ENCODE data around the gene RIMBP3C. TPM values are rescaled to one million over a fixed set of nuclear protein-coding genes. Genes with fewer than 3 reads are reported as not detected.
A peak's percentile ranks its signal among the peaks of the same experiment; 100 is the strongest.
"Not testable (repeated sequence)": the region's sequence is repeated elsewhere in the genome, so short reads cannot be mapped to it uniquely, and the experiment has no call there.

RIMBP3C gene
- total RNA-seq, 2 experiments from 2014 or later, result 0.44 TPM; not detected in 1

GRCh38 chr22:21587803-21588611 is 36.7 kb upstream of the RIMBP3C start:
- intact Hi-C loops (cut with micrococcal nuclease), result loop anchor here (1.0 kb wide), 1 partner anchor 17 kb away; no protein-coding TSS in a partner anchor
- peaks cover 5% of the 10 kb centered on the region for H3K36me3 Mint-ChIP-seq (ENCODE audit: low read depth)
- H3K4me3 Mint-ChIP-seq, result no peak overlapping the region
- H3K4me1 Mint-ChIP-seq (ENCODE audit: low read depth), result peaks cover 62% of the 10 kb centered on the region
- CTCF ChIA-PET, result interaction anchor here (0.8 to 1.4 kb wide), 5 partner anchors 19 to 59 kb away, joined by 3 to 7 read pairs (median 5); partner anchors contain the start of genes SDF2L1 and YDJC
- peak overlapping the region; percentile 72 for H3K27ac Mint-ChIP-seq
- H3K27me3 Mint-ChIP-seq (ENCODE audit: low read depth), result no peaks in the 10 kb centered on the region
- peak; percentile 79 for DNase-seq
- H3K9me3 Mint-ChIP-seq, result no peaks in the 10 kb centered on the region

DNA sequence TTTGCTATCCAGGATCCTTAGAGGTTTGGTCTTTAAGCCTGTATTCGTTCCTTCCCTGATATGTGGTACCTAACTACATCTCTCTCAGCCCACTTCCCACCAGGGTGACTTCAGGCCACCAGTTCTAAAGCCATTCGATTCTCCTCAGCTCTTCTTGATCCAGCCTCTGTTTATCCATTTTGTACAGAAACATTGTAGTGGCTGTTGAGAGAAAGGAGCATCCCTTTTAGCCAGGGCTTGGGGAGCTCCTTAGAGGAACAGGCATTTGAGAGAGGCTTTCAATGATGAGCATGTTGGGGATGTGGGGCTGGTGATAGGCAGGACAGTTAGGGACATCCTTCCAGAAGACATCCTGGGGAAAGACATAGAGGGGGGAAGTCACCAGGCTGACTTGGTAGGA is 34.1 kb upstream of the RIMBP3C start:
- Mint-ChIP-seq H3K9me3 (no peaks in the 10 kb centered on the region), H3K36me3 (ENCODE audit: low read depth) (peaks cover 3% of the 10 kb centered on the region), H3K27me3 (ENCODE audit: low read depth) (no peaks in the 10 kb centered on the region), H3K27ac (no peak overlapping the region), H3K4me3 (no peak overlapping the region), H3K4me1 (ENCODE audit: low read depth) (peaks cover 61% of the 10 kb centered on the region)
- no peak for DNase-seq
- CTCF ChIA-PET, result no interaction called here
- intact Hi-C loops (cut with micrococcal nuclease), result no loop called here

- H3K36me3 Mint-ChIP-seq (ENCODE audit: low read depth), result peaks cover 3% of the 10 kb centered on the region
- no peaks in the 10 kb centered on the region for H3K9me3 Mint-ChIP-seq
- H3K4me1 Mint-ChIP-seq (ENCODE audit: low read depth), result peaks cover 62% of the 10 kb centered on the region
- H3K27me3 Mint-ChIP-seq (ENCODE audit: low read depth), result no peaks in the 10 kb centered on the region
- DNase-seq, result no peak
- no peak overlapping the region for H3K4me3 Mint-ChIP-seq
- intact Hi-C loops (cut with micrococcal nuclease), result no loop called here
- CTCF ChIA-PET, result interaction anchor here (0.7 to 0.9 kb wide), 2 partner anchors 46 to 254 kb away, joined by 3 read pairs; no protein-coding TSS in a partner anchor
- peak overlapping the region; percentile 59 for H3K27ac Mint-ChIP-seq
Observed at GRCh38 chr22:21582801-21583740, 31.8 kb upstream of the RIMBP3C start.

DNA sequence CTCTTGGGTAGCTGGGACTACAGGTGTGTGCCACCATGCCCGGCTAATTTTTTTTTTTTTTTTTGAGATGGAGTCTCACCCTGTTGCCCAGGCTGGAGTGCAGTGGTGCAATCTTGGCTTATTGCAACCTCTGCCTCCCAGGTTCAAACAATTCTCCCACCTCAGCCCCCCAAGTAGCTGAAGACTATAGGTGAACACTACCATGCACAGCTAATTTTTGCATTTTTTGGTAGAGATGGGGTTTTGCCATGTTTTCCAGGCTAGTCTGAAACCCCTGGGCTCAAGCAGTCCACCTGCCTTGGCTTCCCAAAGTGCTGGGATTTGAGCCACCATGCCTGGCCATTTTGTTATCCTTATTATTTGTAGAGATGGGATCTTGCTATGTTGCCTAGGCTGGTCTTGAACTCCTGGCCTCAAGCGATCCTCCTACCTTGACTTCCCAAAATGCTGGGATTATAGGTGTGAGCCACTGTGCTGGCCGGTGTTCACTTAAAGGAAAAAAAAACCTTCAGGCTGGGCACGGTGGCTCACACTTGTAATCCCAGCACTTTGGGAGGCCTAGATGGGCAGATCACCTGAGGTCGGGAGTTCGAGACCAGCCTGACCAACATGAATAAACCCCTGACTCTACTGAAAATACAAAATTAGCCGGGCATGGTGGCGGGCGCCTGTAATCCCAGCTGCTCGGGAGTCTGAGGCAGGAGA is 29.9 kb upstream of the RIMBP3C start:
- H3K4me3 Mint-ChIP-seq; H3K36me3 Mint-ChIP-seq (ENCODE audit: low read depth); CTCF ChIA-PET; H3K9me3 Mint-ChIP-seq; DNase-seq; intact Hi-C loops (cut with micrococcal nuclease); H3K27me3 Mint-ChIP-seq (ENCODE audit: low read depth); H3K27ac Mint-ChIP-seq: not testable (repeated sequence)
- H3K4me1 Mint-ChIP-seq (ENCODE audit: low read depth), result peaks cover 56% of the 10 kb centered on the region

DNA sequence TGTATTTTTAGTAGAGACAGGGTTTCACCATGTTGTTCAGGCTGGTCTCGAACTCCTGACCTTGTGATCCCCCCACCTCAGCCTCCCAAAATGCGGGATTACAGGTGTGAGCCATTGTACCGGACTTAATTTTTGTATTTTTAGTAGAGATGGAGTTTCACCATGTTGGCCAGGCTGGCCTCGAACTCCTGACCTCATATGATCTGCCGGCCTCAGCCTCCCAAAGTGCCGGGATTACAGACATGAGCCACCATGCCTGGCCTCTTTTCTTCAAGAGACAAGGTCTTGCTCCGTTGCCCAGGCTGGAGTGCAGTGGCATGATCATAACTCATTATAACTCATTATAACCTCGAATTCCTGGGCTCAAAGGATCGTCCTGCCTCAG is 29.4 kb upstream of the RIMBP3C start:
- H3K36me3 Mint-ChIP-seq (ENCODE audit: low read depth); H3K4me3 Mint-ChIP-seq; intact Hi-C loops (cut with micrococcal nuclease); DNase-seq; H3K27ac Mint-ChIP-seq; H3K9me3 Mint-ChIP-seq; CTCF ChIA-PET; H3K27me3 Mint-ChIP-seq (ENCODE audit: low read depth): not testable (repeated sequence)
- peaks cover 58% of the 10 kb centered on the region for H3K4me1 Mint-ChIP-seq (ENCODE audit: low read depth)

GRCh38 chr22:21579474-21579851 is 28.2 kb upstream of the RIMBP3C start:
- Mint-ChIP-seq H3K4me1 (ENCODE audit: low read depth) (peaks cover 57% of the 10 kb centered on the region), H3K27me3 (ENCODE audit: low read depth) (no peaks in the 10 kb centered on the region), H3K36me3 (ENCODE audit: low read depth) (peaks cover 8% of the 10 kb centered on the region), H3K4me3 (no peak overlapping the region), H3K9me3 (no peaks in the 10 kb centered on the region), H3K27ac (no peak overlapping the region)
- intact Hi-C loops (cut with micrococcal nuclease), result no loop called here
- DNase-seq, result no peak
- CTCF ChIA-PET, result interaction anchor here (0.7 to 1.6 kb wide), 4 partner anchors 25 to 1439 kb away, joined by 3 to 6 read pairs (median 4); no protein-coding TSS in a partner anchor

DNA sequence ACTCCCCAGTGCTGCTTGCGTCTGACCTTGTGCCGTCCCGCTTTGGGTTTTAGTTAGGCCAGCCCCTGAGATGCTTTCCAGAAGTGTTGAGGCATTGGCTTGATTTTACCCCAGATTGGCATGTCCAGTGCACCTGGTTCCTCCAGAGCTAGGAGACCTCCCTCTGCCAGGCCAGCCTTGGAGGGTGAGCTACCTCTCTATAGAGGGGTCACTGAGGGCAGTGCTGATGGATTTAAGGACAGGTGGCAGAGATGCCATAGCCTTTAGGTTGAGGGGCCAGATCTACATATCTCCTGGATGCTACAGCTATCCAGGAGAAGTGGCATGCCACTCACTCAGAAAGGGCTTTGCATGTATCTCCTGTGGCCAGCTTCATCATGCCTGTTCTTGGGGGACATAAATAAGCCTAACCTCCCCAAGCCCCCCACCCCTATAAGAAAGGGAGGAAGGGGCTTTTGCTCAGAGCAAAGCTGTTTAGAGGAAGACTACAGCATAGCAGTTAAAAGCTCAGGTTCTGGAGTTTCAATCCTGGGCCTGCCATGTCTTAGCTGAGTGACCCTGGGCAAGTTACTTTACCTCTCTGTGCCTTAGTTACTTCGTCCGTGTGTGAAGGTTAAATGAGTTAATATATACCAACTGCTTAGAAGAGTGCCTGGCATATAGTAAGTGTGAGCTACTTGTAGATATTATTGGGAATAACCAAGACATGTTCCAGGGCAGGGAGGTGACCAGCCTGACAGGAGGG is 22.7 kb upstream of the RIMBP3C start:
- H3K27me3 Mint-ChIP-seq (ENCODE audit: low read depth), result no peaks in the 10 kb centered on the region
- H3K4me1 Mint-ChIP-seq (ENCODE audit: low read depth), result peaks cover 77% of the 10 kb centered on the region
- H3K9me3 Mint-ChIP-seq, result no peaks in the 10 kb centered on the region
- DNase-seq, result no peak
- H3K36me3 Mint-ChIP-seq (ENCODE audit: low read depth), result peaks cover 23% of the 10 kb centered on the region
- intact Hi-C loops (cut with micrococcal nuclease), result no loop called here
- H3K4me3 Mint-ChIP-seq, result no peak overlapping the region
- H3K27ac Mint-ChIP-seq, result no peak overlapping the region
- CTCF ChIA-PET, result interaction anchor here (0.7 to 2.4 kb wide), 2 partner anchors 11 to 69 kb away, joined by 3 to 12 read pairs; no protein-coding TSS in a partner anchor

DNA sequence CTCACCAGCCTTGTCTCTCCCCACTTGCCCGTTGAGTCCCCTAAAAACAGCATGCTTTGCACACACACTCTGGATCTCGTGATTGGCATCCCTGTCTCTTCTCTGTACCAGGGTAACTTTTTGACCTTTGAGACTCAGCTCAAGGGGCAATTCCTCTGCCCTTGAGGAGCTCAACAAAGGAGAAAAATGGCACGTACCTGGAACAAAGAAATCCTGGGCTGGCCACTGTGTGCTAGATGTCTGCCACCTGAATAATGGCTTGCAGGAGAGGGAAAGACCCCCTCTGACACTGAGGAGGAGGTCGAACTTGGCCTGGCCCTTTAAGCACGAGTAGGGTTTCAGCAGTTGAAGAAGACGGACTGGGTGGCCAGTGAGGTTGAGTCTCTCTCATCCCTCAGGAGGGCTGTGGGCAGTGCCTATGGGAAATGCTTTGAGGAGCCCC is 22.1 kb upstream of the RIMBP3C start:
- intact Hi-C loops (cut with micrococcal nuclease), result no loop called here
- Mint-ChIP-seq H3K27me3 (ENCODE audit: low read depth) (no peaks in the 10 kb centered on the region), H3K4me1 (ENCODE audit: low read depth) (peaks cover 77% of the 10 kb centered on the region), H3K36me3 (ENCODE audit: low read depth) (peaks cover 27% of the 10 kb centered on the region), H3K4me3 (no peak overlapping the region), H3K27ac (no peak overlapping the region), H3K9me3 (no peaks in the 10 kb centered on the region)
- DNase-seq, result no peak
- CTCF ChIA-PET, result interaction anchor here (2.4 kb wide), 1 partner anchor 70 kb away, joined by 12 read pairs; no protein-coding TSS in a partner anchor

DNA sequence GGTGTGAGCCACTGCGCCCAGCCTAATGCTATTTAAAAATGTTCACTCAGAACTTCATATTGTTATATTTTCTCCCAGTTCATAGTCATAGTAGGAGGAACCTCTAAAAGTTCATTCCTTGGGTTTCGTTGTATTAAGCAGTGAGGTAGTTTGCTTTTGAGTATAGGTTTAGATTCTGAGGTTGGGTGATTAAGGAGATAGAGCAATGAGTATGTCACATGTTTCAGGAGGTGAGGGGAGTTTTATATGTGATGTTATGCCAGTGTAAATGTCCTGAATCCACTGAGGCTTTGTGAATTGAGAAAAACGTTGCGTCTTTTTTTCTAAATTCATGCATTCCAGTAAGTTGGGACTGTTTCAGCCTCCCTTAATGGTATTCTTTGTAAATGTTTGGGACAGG is 20.4 kb upstream of the RIMBP3C start:
- CTCF ChIA-PET, result no interaction called here
- no peak for DNase-seq
- H3K27me3 Mint-ChIP-seq (ENCODE audit: low read depth), result no peaks in the 10 kb centered on the region
- H3K36me3 Mint-ChIP-seq (ENCODE audit: low read depth), result peaks cover 25% of the 10 kb centered on the region
- H3K27ac Mint-ChIP-seq, result peak overlapping the region; percentile 39
- no peaks in the 10 kb centered on the region for H3K9me3 Mint-ChIP-seq
- intact Hi-C loops (cut with micrococcal nuclease), result loop anchor here (1.0 kb wide), 1 partner anchor 17 kb away; no protein-coding TSS in a partner anchor
- H3K4me1 Mint-ChIP-seq (ENCODE audit: low read depth), result peaks cover 65% of the 10 kb centered on the region
- peak overlapping the region; percentile 16 for H3K4me3 Mint-ChIP-seq

- Mint-ChIP-seq H3K9me3 (no peaks in the 10 kb centered on the region), H3K4me3 (no peak overlapping the region), H3K36me3 (ENCODE audit: low read depth) (peaks cover 25% of the 10 kb centered on the region), H3K27me3 (ENCODE audit: low read depth) (no peaks in the 10 kb centered on the region), H3K4me1 (ENCODE audit: low read depth) (peaks cover 60% of the 10 kb centered on the region), H3K27ac (peak overlapping the region; percentile 61)
- intact Hi-C loops (cut with micrococcal nuclease), result no loop called here
- no peak for DNase-seq
- CTCF ChIA-PET, result no interaction called here
Observed at GRCh38 chr22:21570398-21570797, 19.1 kb upstream of the RIMBP3C start.

DNA sequence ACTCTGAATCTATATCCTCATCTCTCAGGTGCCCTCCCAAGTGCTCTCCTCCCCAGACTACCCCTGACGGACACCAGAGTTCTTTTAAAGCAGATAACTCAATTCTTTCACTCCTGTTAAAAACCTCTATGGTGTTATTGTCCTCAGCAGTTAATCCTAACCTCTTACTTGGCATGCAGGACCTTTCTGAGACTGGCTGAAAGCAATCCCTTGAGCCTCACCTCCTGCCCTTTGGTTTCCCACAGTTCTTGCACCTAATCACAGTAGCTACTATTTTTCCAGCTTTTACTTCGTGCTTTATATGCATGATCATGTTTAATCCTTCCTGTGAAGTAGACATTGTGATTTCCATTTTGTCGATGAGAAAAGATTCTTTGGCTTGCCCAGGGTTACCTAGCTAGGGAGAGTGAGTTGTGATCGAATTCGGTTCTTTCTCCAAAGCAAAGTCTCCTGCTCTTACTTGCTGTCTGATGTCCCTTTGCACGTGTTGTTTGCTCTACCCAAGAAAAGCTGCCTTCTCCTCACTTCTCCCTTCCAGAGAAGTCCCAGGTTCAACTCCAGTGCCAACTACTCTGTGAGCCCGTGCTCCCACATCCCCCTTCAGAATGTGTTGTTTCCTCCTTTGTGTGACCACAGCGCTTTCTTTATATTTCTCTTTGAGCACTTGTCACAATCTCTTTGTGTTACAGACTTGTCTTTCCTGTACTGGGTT is 18.4 kb upstream of the RIMBP3C start:
- CTCF ChIA-PET, result interaction anchor here (0.9 to 1.9 kb wide), 3 partner anchors 18 to 77 kb away, joined by 3 to 8 read pairs (median 5); no protein-coding TSS in a partner anchor
- no peak for DNase-seq
- H3K9me3 Mint-ChIP-seq, result no peaks in the 10 kb centered on the region
- H3K36me3 Mint-ChIP-seq (ENCODE audit: low read depth), result peaks cover 25% of the 10 kb centered on the region
- peak overlapping the region; percentile 93 for H3K4me3 Mint-ChIP-seq
- H3K27ac Mint-ChIP-seq, result peak overlapping the region; percentile 62
- no peaks in the 10 kb centered on the region for H3K27me3 Mint-ChIP-seq (ENCODE audit: low read depth)
- peaks cover 57% of the 10 kb centered on the region for H3K4me1 Mint-ChIP-seq (ENCODE audit: low read depth)
- intact Hi-C loops (cut with micrococcal nuclease), result no loop called here

Data from activated naive CD4-positive, alpha-beta T cell treated with anti-CD3 and anti-CD28 coated beads for 36 hours (primary cell).